GM12878 (cell line): Measurements from ENCODE around the gene FAM53B. TPM values are rescaled to one million over a fixed set of nuclear protein-coding genes. Genes with fewer than 3 reads are reported as not detected.

Experiments
- ATAC-seq: fragments of 200-7000 bp; cut with Tn5 transposase; 3 replicates; pipeline ENCODE4 v1.9.1; 2020; ENCODE audit warnings: mild to moderate bottlenecking, moderate library complexity
- BruUV-seq: library from RNA; stranded (reverse); fragments of 400-500 nt; replicated peaks from 2 replicates; lab custom pipeline; 2021; lab: Mats Ljungman, UMichigan
- CTCF ChIA-PET: fragments of 300-600 bp; sonication (Branson Sonifier 250); formaldehyde crosslinking; extraction: SDS; loops from one replicate; lab custom pipeline; 2021; ENCODE audit warnings: inconsistent platforms; lab: Yijun Ruan, JAX
- POLR2A ChIA-PET: fragments of 350-600 bp; formaldehyde crosslinking; extraction: SDS; loops from one replicate; lab custom pipeline; 2021; ENCODE audit warnings: inconsistent platforms; lab: Charles Lee
- RAD21 ChIA-PET: fragments of 300-600 bp; sonication (Branson Sonifier 250); formaldehyde crosslinking; loops from one replicate; lab custom pipeline; 2023; ENCODE audit warnings: antibody characterized with exemption; ENCODE audit not compliant: unreplicated experiment; lab: Charles Lee
- SMC1A ChIA-PET: fragments of 300-600 bp; sonication (Branson Sonifier 250); formaldehyde crosslinking; loops from one replicate; lab custom pipeline; 2023; ENCODE audit not compliant: unreplicated experiment, uncharacterized antibody; lab: Charles Lee
- DNase-seq: peaks from one replicate; pipeline ENCODE4 v3.0.0-alpha.2; 2011; ENCODE audit warnings: low read depth, low spot score
- FAIRE-seq: peaks from 3 replicates; lab custom pipeline; 2011; peaks lifted over from hg19 to GRCh38; lab: Jason Lieb, UNC
- H2AFZ ChIP-seq: 2 replicates; pipeline ENCODE4 v1.6.0; 2011; ENCODE audit warnings: low read depth, low read length, control low read depth; ENCODE audit not compliant: control insufficient read depth
- H3K27ac ChIP-seq: 2 replicates; pipeline ENCODE4 v1.5.1; 2011; ENCODE audit warnings: control low read depth; ENCODE audit not compliant: control insufficient read depth, insufficient read depth
- H3K27me3 ChIP-seq, 2 experiments: replicated peaks in 1 of 2; 2 replicates each; pipeline versions ENCODE4 v1.6.0 to v1.6.1; 2011; ENCODE audit warnings: low read length in 1 of 2; ENCODE audit not compliant: control insufficient read depth in 2 of 2, insufficient read depth in 2 of 2
- H3K36me3 ChIP-seq, 2 experiments: 2 replicates each; pipeline ENCODE4 v1.5.1; 2011; ENCODE audit warnings: low read length in 1 of 2; ENCODE audit not compliant: control insufficient read depth in 2 of 2, insufficient read depth in 2 of 2
- H3K4me1 ChIP-seq: 2 replicates; pipeline ENCODE4 v1.6.1; 2011; ENCODE audit warnings: mild to moderate bottlenecking, low read length, moderate library complexity, mixed read lengths; ENCODE audit not compliant: control insufficient read depth, insufficient read depth
- H3K4me2 ChIP-seq: 2 replicates; pipeline ENCODE4 v1.6.0; 2011; ENCODE audit warnings: control low read depth; ENCODE audit not compliant: control insufficient read depth, insufficient read depth
- H3K4me3 ChIP-seq: fragments of 200-600 bp; sonication (generic); 2 replicates; pipeline ENCODE4 v1.5.1; 2016
- H3K79me2 ChIP-seq: 2 replicates; pipeline ENCODE4 v1.6.0; 2011; ENCODE audit warnings: low read length; ENCODE audit not compliant: control insufficient read depth, insufficient read depth
- H3K9ac ChIP-seq: 2 replicates; pipeline ENCODE4 v1.8.0; 2011; ENCODE audit warnings: low read length, control low read depth, mixed read lengths; ENCODE audit not compliant: control insufficient read depth, insufficient read depth
- H3K9me3 ChIP-seq: replicated peaks from 3 replicates; pipeline ENCODE4 v1.5.1; 2011; ENCODE audit warnings: mild to moderate bottlenecking, low read length; ENCODE audit not compliant: control insufficient read depth, insufficient read depth
- H4K20me1 ChIP-seq: 2 replicates; pipeline ENCODE4 v1.6.0; 2011; ENCODE audit not compliant: control insufficient read depth, insufficient read depth
- ATF7 ChIP-seq: fragments of 450-650 bp; IDR thresholded peaks from 2 replicates; pipeline ENCODE4 v1.6.1; 2016; ENCODE audit warnings: low read depth, mild to moderate bottlenecking
- BCL3 ChIP-seq: IDR thresholded peaks from 2 replicates; pipeline ENCODE4 v1.6.1; 2011; ENCODE audit warnings: borderline replicate concordance, low read depth, mild to moderate bottlenecking, moderate library complexity, low read length; ENCODE audit not compliant: insufficient read depth, poor library complexity, severe bottlenecking
- BHLHE40 ChIP-seq, 2 experiments: fragments of 450-650 bp in 1 of 2; IDR thresholded peaks; 2 replicates each; pipeline ENCODE4 v1.6.1; 2011 to 2017; ENCODE audit warnings: low read depth in 2 of 2, borderline replicate concordance in 1 of 2, improper control_type of control experiment in 1 of 2, low read length in 1 of 2, mild to moderate bottlenecking in 1 of 2
- E4F1 ChIP-seq: fragments of 450-650 bp; IDR thresholded peaks from 2 replicates; pipeline ENCODE4 v1.6.1; 2018; ENCODE audit warnings: borderline replicate concordance, mild to moderate bottlenecking; ENCODE audit not compliant: partially characterized antibody
- MAX ChIP-seq: IDR thresholded peaks from 2 replicates; pipeline ENCODE4 v1.6.1; 2012; ENCODE audit warnings: low read depth, low read length, improper control_type of control experiment
- MEF2B ChIP-seq: fragments of 450-650 bp; IDR thresholded peaks from 2 replicates; pipeline ENCODE4 v1.6.1; 2018; ENCODE audit warnings: mild to moderate bottlenecking, moderate library complexity; ENCODE audit not compliant: partially characterized antibody, poor library complexity, severe bottlenecking
- MXI1 ChIP-seq: fragments of 150-350 bp; IDR thresholded peaks from 2 replicates; pipeline ENCODE4 v1.6.1; 2011; ENCODE audit warnings: low read depth, mild to moderate bottlenecking, inconsistent platforms, low read length, improper control_type of control experiment
- RB1 ChIP-seq: fragments of 450-650 bp; formaldehyde crosslinking; IDR thresholded peaks from 2 replicates; pipeline ENCODE4 v1.6.1; 2017; ENCODE audit warnings: mild to moderate bottlenecking, borderline replicate concordance
- SIN3A ChIP-seq: IDR thresholded peaks from 2 replicates; pipeline ENCODE4 v1.6.1; 2012; ENCODE audit warnings: low read depth, low read length, improper control_type of control experiment
- SMAD5 ChIP-seq: IDR thresholded peaks from 2 replicates; pipeline ENCODE4 v1.6.1; 2016; ENCODE audit warnings: antibody characterized with exemption, low read depth
- SMARCA5 ChIP-seq: fragments of 450-650 bp; IDR thresholded peaks from 2 replicates; pipeline ENCODE4 v1.6.1; 2017; ENCODE audit warnings: mild to moderate bottlenecking
- TCF12 ChIP-seq: IDR thresholded peaks from 2 replicates; pipeline ENCODE4 v1.6.1; 2011; ENCODE audit warnings: low read depth, mild to moderate bottlenecking, low read length
- USF1 ChIP-seq: IDR thresholded peaks from 2 replicates; pipeline ENCODE4 v1.6.1; 2011; ENCODE audit warnings: borderline replicate concordance, low read depth, mild to moderate bottlenecking, moderate library complexity, mixed read lengths, low read length; ENCODE audit not compliant: insufficient read depth; ENCODE audit errors: extremely low read length
- ZBTB4 ChIP-seq: fragments of 450-650 bp; formaldehyde crosslinking; IDR thresholded peaks from 2 replicates; pipeline ENCODE4 v1.4.0; 2022; ENCODE audit warnings: mild to moderate bottlenecking, moderate library complexity
- ZZZ3 ChIP-seq: IDR thresholded peaks from 2 replicates; pipeline ENCODE4 v1.6.1; 2011; ENCODE audit warnings: low read depth; ENCODE audit not compliant: control insufficient read depth, insufficient read length
- WGBS: methylation state at CpG from one replicate; pipeline ENCODE4 v1.1.6; 2016; ENCODE audit warnings: low lambda C conversion rate; ENCODE audit not compliant: insufficient replicate concordance, insufficient coverage; ENCODE audit errors: missing lambda C conversion rate; 5-methylcytosine and 5-hydroxymethylcytosine counted together
- in situ Hi-C: fragments of 300-500 bp; cut with MboI; formaldehyde crosslinking; loops from 9 replicates; pipeline ENCODE4 v1.14.3; 2018; ENCODE audit warnings: mixed read lengths
- intact Hi-C: fragments of 100-400 bp; cut with micrococcal nuclease; formaldehyde crosslinking; loops from one replicate; pipeline ENCODE4 v1.14.2; 2022; ENCODE audit not compliant: unreplicated experiment
- polyA plus RNA-seq, 11 experiments: library from polyadenylated mRNA; depleted of rRNA in 4 of 11; unstranded in 6 of 11; stranded (reverse) in 5 of 11; fragments of >200 nt; fragmentation: Nextera tagmentation in 4 of 11; fragmentation: Illumina TruSeq in 1 of 11; extraction: Ambion mirVana in 4 of 11; extraction: Trizol in 1 of 11; gene quantifications; 1 replicate in 1 of 11; 2 replicates in 10 of 11; pipeline versions ENCODE4 v1.2.1 to v1.2.3, GENCODE V29; 2011 to 2016; ENCODE audit warnings: inconsistent platforms in 2 of 11, missing spikeins in 2 of 11, low read depth in 1 of 11
- total RNA-seq, 4 experiments: library from RNA; depleted of rRNA in 3 of 4; stranded (reverse); fragments of >200 nt in 3 of 4; fragmentation: Illumina TruSeq in 1 of 4; extraction: Trizol in 1 of 4; gene quantifications; 2 replicates each; pipeline versions ENCODE4 v1.2.1 to v1.2.3, GENCODE V29; 2013 to 2021

FAM53B gene
- total and polyA plus RNA-seq, 10 of the 15 experiments (the other 5 are each of a cell fraction or from before 2014, with no cell fraction given): 0.05 to 26.3 (median 8.1) TPM

- Histone ChIP-seq H3K79me2 (peaks cover 10% of the 10 kb centered on the region), H3K9me3 (no peaks in the 10 kb centered on the region), H3K4me2 (no peak overlapping the region), H3K27me3 (no peaks in the 10 kb centered on the region), H3K9ac (no peak overlapping the region), H4K20me1 (no peaks in the 10 kb centered on the region), H2AFZ (no peak overlapping the region), H3K4me3 (no peak overlapping the region), H3K27ac (no peak overlapping the region), H3K4me1 (peaks cover 35% of the 10 kb centered on the region), H3K36me3 (peaks cover 5 to 24% of the 10 kb centered on the region in 2 experiments; a peak in 3 of 4 replicates)
- no TSS peak for BruUV-seq
- ChIA-PET RAD21 (interaction anchor here (14.0 kb wide), 1 partner anchor 16 kb away, joined by 266 read pairs; no protein-coding TSS in a partner anchor), POLR2A (interaction anchor here (0.6 to 3.8 kb wide), 4 partner anchors 10 to 78 kb away, joined by 5 to 17 read pairs (median 6); no protein-coding TSS in a partner anchor), CTCF (interaction anchor here (1.5 kb wide), 1 partner anchor 54 kb away, joined by 3 read pairs; no protein-coding TSS in a partner anchor), SMC1A (interaction anchor here (1.9 to 5.0 kb wide), 2 partner anchors 16 to 38 kb away, joined by 9 to 38 read pairs; no protein-coding TSS in a partner anchor)
- FAIRE-seq: no peak
- ATAC-seq: no peak
- intact Hi-C loops: no loop called here
- in situ Hi-C loops: no loop called here
- DNase-seq: no peak
- 97% methylated on average over 7 of the region's 7 CpGs for WGBS
- no peak for TF ChIP-seq ZZZ3
- TF ChIP-seq MEF2B: no peak
- TF ChIP-seq BCL3: no peak
- no peak for TF ChIP-seq E4F1
- no peak for TF ChIP-seq RB1
- TF ChIP-seq ZBTB4: no peak
- no peak for TF ChIP-seq BHLHE40 (IDR thresholded peaks at IDR 0.05; ENCODE audit: borderline replicate concordance in 1 of 2, low read depth in 2 of 2, low read length in 1 of 2)
- TF ChIP-seq SMAD5: no peak
- TF ChIP-seq TCF12: no peak
- TF ChIP-seq ATF7: no peak
- TF ChIP-seq SMARCA5: no peak
- TF ChIP-seq USF1: no peak
- no peak for TF ChIP-seq MAX
- TF ChIP-seq MXI1: no peak
- no peak for TF ChIP-seq SIN3A
These were observed 40.8 kb downstream of the FAM53B start for GRCh38 chr10:124703372-124703771.
